ENCODE measurements around the gene SUN1.

DNA sequence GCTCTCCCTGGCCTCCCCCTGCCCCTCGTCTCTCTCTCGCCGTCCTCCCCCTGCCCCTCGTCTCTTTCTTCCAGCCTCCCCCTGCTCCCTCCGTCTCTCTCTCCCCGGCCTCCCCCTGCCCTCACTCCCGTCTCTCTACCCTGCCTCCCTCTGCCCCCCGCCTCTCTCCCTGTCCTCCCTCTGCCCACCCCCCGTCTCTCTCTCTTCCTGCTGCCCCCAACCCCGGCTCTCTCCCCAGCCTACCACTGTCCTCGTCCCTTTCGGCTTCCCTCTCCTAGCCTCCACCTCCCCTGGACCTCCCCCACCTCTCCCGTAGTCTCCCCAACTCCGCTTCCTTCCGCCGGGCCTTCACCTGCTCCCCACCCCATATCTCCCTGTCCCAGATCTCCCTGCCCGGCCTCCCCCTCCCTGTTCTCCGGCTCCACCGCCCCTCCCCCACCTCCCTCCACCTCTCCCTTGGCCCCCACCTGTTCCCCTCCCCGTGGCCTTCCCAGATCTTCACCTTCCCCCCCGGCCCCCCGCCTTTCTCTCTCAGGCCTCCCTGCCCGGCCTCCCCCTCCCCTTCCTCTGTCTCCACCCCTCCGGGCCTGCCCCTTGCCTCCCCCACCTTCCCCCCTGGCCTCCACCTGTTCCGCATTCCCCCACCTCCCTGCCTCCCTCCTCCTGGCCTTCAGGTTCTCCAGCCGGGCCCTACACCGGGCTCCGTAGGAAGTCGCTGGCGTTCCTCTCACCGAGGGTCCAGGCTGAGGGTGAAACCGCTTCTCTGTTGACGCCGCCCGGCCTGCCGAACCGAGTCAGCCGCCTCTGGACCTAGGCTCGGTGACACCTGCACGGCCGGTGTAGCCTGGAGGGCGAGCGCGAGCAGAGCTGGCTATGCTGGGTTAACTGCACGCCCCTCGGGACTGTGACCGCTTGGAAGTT is 45.3 kb downstream of the SUN1 start:
- TF ChIP-seq POLR2AphosphoS5 (IDR thresholded peaks at IDR 0.05; ENCODE audit: low read depth, low read length) (no peak), SIN3A (IDR thresholded peaks at IDR 0.05; ENCODE audit: borderline replicate concordance, insufficient read depth, low read length) (no peak)

Measured in PFSK-1 (cell line).